ENCODE data around the gene LPIN3.

The LPIN3 gene

DNA sequence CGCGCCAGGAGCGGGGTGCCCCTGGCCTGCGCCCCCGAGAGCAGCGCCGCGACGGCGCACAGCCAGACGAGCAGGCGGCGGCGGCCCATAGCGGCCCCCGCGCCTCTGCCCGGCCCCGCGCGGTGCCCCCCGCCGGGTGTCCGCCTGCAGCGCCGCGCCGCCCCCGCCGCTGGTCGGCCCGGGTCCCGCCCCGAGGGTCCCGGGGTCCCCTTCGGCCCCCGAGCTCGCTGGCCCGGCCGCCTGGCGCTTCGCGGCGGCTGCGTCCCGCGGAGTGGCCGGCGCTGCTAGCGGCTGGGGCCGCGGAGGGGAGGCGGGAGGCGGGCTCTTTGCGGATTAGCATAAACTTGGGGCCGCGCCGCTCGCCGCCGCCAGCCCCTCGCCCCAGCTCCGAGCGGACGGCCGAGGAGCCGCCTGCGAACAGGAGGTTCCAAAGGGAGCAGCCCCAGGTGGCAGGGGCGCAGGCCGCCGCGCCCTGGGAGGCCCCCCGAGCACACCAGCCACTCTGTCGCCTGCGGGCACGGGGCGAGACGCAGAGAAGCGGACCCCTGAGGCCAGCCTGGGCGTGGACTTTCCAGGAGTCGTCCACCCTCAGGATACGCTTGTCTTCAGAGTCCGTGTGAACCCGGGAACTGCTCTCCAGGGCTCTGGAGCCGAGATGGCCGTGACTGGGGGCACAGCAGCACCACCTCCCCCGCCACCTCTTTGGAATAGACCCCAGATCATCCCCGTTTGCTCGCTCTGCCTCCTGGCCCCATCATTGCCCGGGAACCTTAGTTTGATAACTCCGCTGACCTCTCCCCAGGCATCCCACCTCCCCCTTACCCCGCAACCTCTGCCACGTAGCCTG is 26.1 kb downstream of the LPIN3 start, which contains the start of gene EMILIN3:
Gene EMILIN3, minus strand, starts transcription at position 273 of the 847 bp plus-strand sequence. Its CDS starts 184 bp downstream, at position 89.
- H3K9ac ChIP-seq (ENCODE audit: low read depth, low read length), result no peak within 1 kb of the TSS
- no peak for TF ChIP-seq CTCF (IDR thresholded peaks at IDR 0.05; ENCODE audit: borderline replicate concordance, extremely low read depth, low read length, poor library complexity, severe bottlenecking)
- TF ChIP-seq EZH2 (IDR thresholded peaks at IDR 0.05; ENCODE audit: borderline replicate concordance, low read depth, low read length, severe bottlenecking), result no peak
- H3K27me3 ChIP-seq (ENCODE audit: insufficient read depth, low read length, poor library complexity), result no peaks in the 10 kb centered on the region
- no peak within 1 kb of the TSS for H3K4me3 ChIP-seq (ENCODE audit: low read depth in 1 of 2, low read length in 2 of 2)
- H3K79me2 ChIP-seq (ENCODE audit: insufficient read depth, low read length), result no peaks in the 10 kb centered on the region
- no peak within 1 kb of the TSS for H2AFZ ChIP-seq (ENCODE audit: low read depth, low read length)
- no peak within 1 kb of the TSS for H3K27ac ChIP-seq (ENCODE audit: low read length)
- no peak within 1 kb of the TSS for H3K4me2 ChIP-seq (ENCODE audit: insufficient read depth, low read length)
- H3K9me3 ChIP-seq (ENCODE audit: insufficient read depth, low read length, severe bottlenecking), result no peaks in the 10 kb centered on the region
- DNase-seq, result no peak
- no peaks in the 10 kb centered on the region for H3K36me3 ChIP-seq (ENCODE audit: insufficient read depth, low read length)
- H3K4me1 ChIP-seq (ENCODE audit: insufficient read depth, low read length), result no peaks in the 10 kb centered on the region
- ATAC-seq (ENCODE audit: insufficient read depth, low read depth), result no peak
- no peaks in the 10 kb centered on the region for H4K20me1 ChIP-seq (ENCODE audit: insufficient read depth, low read length)

GRCh38 chr20:41367393-41367695 is 26.7 kb downstream of the LPIN3 start:
- Histone ChIP-seq H3K4me1 (ENCODE audit: insufficient read depth, low read length) (no peaks in the 10 kb centered on the region), H4K20me1 (ENCODE audit: insufficient read depth, low read length) (no peaks in the 10 kb centered on the region), H3K9me3 (ENCODE audit: insufficient read depth, low read length, severe bottlenecking) (no peaks in the 10 kb centered on the region), H2AFZ (ENCODE audit: low read depth, low read length) (no peak overlapping the region), H3K36me3 (ENCODE audit: insufficient read depth, low read length) (no peaks in the 10 kb centered on the region), H3K27me3 (ENCODE audit: insufficient read depth, low read length, poor library complexity) (no peaks in the 10 kb centered on the region), H3K9ac (ENCODE audit: low read depth, low read length) (no peak overlapping the region), H3K27ac (ENCODE audit: low read length) (no peak overlapping the region), H3K4me2 (ENCODE audit: insufficient read depth, low read length) (no peak overlapping the region), H3K4me3 (ENCODE audit: low read depth in 1 of 2, low read length in 2 of 2) (no peak overlapping the region), H3K79me2 (ENCODE audit: insufficient read depth, low read length) (no peaks in the 10 kb centered on the region)
- TF ChIP-seq CTCF (IDR thresholded peaks at IDR 0.05; ENCODE audit: borderline replicate concordance, extremely low read depth, low read length, poor library complexity, severe bottlenecking), result no peak
- TF ChIP-seq EZH2 (IDR thresholded peaks at IDR 0.05; ENCODE audit: borderline replicate concordance, low read depth, low read length, severe bottlenecking), result no peak
- DNase-seq (no peak), ATAC-seq (ENCODE audit: insufficient read depth, low read depth) (no peak)

- no peak for DNase-seq
- TF ChIP-seq CTCF (IDR thresholded peaks at IDR 0.05; ENCODE audit: borderline replicate concordance, extremely low read depth, low read length, poor library complexity, severe bottlenecking), result no peak
- no peaks in the 10 kb centered on the region for H4K20me1 ChIP-seq (ENCODE audit: insufficient read depth, low read length)
- H3K27me3 ChIP-seq (ENCODE audit: insufficient read depth, low read length, poor library complexity), result no peaks in the 10 kb centered on the region
- no peaks in the 10 kb centered on the region for H3K4me1 ChIP-seq (ENCODE audit: insufficient read depth, low read length)
- no peak overlapping the region for H3K9ac ChIP-seq (ENCODE audit: low read depth, low read length)
- no peak overlapping the region for H3K4me3 ChIP-seq (ENCODE audit: low read depth in 1 of 2, low read length in 2 of 2)
- no peak overlapping the region for H3K4me2 ChIP-seq (ENCODE audit: insufficient read depth, low read length)
- H3K27ac ChIP-seq (ENCODE audit: low read length), result no peak overlapping the region
- H2AFZ ChIP-seq (ENCODE audit: low read depth, low read length), result no peak overlapping the region
- H3K36me3 ChIP-seq (ENCODE audit: insufficient read depth, low read length), result no peaks in the 10 kb centered on the region
- ATAC-seq (ENCODE audit: insufficient read depth, low read depth), result no peak
- no peaks in the 10 kb centered on the region for H3K79me2 ChIP-seq (ENCODE audit: insufficient read depth, low read length)
- no peaks in the 10 kb centered on the region for H3K9me3 ChIP-seq (ENCODE audit: insufficient read depth, low read length, severe bottlenecking)
Measured at GRCh38 chr20:41367956-41368355, 27.3 kb downstream of the LPIN3 start.

All from DND-41 (cell line).